ENCODE results near the gene CST9.

CST9 gene

DNA sequence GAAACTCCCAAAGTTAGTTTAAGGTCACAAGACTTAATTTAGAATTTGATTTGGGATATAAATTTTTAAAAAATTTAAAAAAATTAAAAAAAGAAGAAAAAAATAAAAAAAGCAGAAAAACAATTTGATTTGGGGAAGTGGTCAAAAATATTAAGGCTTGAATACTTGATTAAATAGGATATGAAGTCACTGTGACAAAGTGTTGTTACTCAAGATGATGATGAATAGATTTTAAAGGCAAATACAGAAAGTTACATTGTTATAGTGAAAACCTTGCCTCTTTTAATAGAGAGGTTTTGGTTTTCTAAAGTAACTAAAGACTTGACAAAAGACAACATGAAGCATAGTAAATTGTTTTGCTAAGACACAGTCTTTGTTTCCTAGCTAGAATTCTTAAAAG, 7.2 kb downstream of the CST9 start:
- no peak overlapping the region for H3K4me3 ChIP-seq (ENCODE audit: low read depth, low read length)
- DNase-seq (ENCODE audit: low read depth): no peak
- TF ChIP-seq, protein P1, sequence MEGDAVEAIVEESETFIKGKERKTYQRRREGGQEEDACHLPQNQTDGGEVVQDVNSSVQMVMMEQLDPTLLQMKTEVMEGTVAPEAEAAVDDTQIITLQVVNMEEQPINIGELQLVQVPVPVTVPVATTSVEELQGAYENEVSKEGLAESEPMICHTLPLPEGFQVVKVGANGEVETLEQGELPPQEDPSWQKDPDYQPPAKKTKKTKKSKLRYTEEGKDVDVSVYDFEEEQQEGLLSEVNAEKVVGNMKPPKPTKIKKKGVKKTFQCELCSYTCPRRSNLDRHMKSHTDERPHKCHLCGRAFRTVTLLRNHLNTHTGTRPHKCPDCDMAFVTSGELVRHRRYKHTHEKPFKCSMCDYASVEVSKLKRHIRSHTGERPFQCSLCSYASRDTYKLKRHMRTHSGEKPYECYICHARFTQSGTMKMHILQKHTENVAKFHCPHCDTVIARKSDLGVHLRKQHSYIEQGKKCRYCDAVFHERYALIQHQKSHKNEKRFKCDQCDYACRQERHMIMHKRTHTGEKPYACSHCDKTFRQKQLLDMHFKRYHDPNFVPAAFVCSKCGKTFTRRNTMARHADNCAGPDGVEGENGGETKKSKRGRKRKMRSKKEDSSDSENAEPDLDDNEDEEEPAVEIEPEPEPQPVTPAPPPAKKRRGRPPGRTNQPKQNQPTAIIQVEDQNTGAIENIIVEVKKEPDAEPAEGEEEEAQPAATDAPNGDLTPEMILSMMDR (IDR thresholded peaks at IDR 0.05; ENCODE audit: low read depth, low read length, missing control alignments): no peak

GRCh38 chr20:23596579-23597250, 9.0 kb downstream of the CST9 start:
- no peak for DNase-seq (ENCODE audit: low read depth)
- TF ChIP-seq, protein P1 (IDR thresholded peaks at IDR 0.05; ENCODE audit: low read depth, low read length, missing control alignments): no peak
- no peak overlapping the region for H3K4me3 ChIP-seq (ENCODE audit: low read depth, low read length)

GRCh38 chr20:23595941-23596340, 9.8 kb downstream of the CST9 start:
- DNase-seq (ENCODE audit: low read depth): no peak
- TF ChIP-seq, protein P1 (IDR thresholded peaks at IDR 0.05; ENCODE audit: low read depth, low read length, missing control alignments): no peak
- no peak overlapping the region for H3K4me3 ChIP-seq (ENCODE audit: low read depth, low read length)

DNA sequence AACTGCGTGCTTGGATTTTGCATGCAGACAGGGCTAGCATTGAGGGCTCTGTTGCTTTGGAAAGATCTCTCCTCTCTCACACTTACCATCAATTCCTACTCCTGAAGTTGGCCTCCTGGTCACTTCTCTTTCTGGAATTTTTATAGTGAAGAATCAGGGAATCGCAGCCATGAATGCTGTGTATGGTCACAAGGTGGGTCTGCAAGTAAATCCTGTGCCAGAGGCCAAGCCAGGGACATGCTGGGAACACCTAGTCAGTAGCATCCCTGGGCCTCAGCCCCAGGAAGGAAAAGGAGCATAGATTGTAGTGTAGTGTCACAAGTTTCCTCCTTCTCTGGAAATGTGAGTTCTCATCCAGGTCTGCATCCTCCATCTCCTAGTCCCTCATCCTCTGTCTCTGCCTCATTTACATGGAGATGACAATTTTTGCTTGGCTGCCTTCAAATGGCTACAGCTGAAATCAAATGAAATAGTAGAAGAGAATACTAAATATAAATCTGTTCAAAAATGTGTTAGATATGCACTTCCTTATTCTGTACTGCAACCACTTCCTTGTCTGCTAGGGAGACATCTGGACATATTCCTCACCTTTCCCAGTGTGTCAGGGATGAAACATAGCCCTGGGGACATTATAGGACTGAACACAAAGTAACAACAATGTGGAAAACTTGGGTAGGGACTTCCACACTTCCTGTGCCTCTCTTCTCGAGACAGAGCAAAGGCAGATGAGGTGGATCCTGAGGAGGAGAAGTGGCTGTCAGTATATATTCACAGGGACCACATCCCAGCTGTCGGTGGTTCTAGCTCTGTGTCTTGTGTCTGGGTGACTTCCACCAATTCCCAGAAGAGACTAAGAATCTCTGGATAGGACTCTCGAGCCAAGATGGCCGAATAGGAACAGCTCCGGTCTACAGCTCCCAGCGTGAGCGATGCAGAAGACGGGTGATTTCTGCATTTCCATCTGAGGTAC, 17.0 kb downstream of the CST9 start:
- TF ChIP-seq, protein P1 (IDR thresholded peaks at IDR 0.05; ENCODE audit: low read depth, low read length, missing control alignments): no peak
- no peak overlapping the region for H3K4me3 ChIP-seq (ENCODE audit: low read depth, low read length)
- DNase-seq (ENCODE audit: low read depth): no peak

GRCh38 chr20:23587631-23588030, 18.1 kb downstream of the CST9 start:
- TF ChIP-seq, protein P1 (IDR thresholded peaks at IDR 0.05; ENCODE audit: low read depth, low read length, missing control alignments): no peak
- H3K4me3 ChIP-seq (ENCODE audit: low read depth, low read length): no peak overlapping the region
- no peak for DNase-seq (ENCODE audit: low read depth)

DNA sequence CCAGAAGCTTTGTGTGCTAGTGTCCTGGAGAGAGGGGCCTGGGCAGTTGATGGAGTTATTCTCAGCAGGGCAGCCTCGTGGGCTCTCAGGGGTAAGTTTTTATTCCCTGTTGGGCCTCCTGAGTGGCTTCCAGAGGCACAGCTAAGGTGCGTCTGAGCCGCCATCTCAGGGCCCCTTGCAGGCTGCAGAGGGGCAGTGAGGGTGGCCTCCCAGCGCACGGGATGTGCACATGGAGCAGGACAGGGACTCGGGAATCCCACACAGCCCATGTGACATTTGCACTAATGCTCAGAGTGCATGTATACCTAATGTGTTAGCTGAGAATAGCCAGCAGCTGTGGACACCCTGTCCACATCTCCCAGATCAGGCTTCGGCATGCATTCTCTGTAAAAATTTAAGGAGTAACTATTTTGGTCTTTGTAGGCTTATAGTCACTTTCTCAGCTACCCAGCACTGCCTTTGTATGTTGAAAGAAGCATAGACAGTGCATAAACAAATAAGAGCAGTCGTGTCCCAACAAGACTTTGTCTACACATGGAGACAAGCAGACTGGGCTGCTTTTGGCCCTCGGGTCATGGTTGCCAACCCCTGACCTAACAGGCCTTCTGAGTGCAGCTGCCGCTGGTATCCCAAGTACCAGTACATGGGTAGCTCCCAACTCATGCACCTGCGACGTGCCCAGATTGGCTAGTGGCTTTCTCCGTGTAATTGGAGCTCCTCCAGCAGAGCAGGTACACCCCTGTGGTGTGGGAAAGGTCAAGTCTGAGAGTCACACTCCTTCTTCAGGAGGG, 18.8 kb downstream of the CST9 start:
- TF ChIP-seq, protein P1 (IDR thresholded peaks at IDR 0.05; ENCODE audit: low read depth, low read length, missing control alignments): no peak
- DNase-seq (ENCODE audit: low read depth): no peak
- no peak overlapping the region for H3K4me3 ChIP-seq (ENCODE audit: low read depth, low read length)
